GM12864 (cell line): ENCODE measurements around the gene ELP1.

Source experiments
- DNase-seq: peaks from one replicate; pipeline ENCODE4 v3.0.0-alpha.2; 2011; ENCODE audit warnings: low read depth
- H3K4me3 ChIP-seq: 2 replicates; pipeline ENCODE4 v1.5.1; 2011; ENCODE audit warnings: mild to moderate bottlenecking, low read depth, low read length, control low read depth
- CTCF ChIP-seq: IDR thresholded peaks from 2 replicates; pipeline ENCODE4 v1.5.1; 2011; ENCODE audit warnings: low read depth, mild to moderate bottlenecking, moderate library complexity, low read length, control low read depth, inconsistent platforms; ENCODE audit errors: missing control alignments

Gene ELP1

GRCh38 chr9:108883085-108883484 is 50.8 kb downstream of the ELP1 start:
- no peak for TF ChIP-seq CTCF
- no peak overlapping the region for H3K4me3 ChIP-seq
- no peak for DNase-seq

- no peak for DNase-seq
- no peak overlapping the region for H3K4me3 ChIP-seq
- TF ChIP-seq CTCF: no peak
These were observed 51.7 kb downstream of the ELP1 start for GRCh38 chr9:108882052-108882888.

GRCh38 chr9:108880738-108881316 is 53.1 kb downstream of the ELP1 start:
- no peak for DNase-seq
- TF ChIP-seq CTCF: no peak
- no peak overlapping the region for H3K4me3 ChIP-seq

GRCh38 chr9:108877524-108877923 is 56.4 kb downstream of the ELP1 start:
- H3K4me3 ChIP-seq: no peak overlapping the region
- TF ChIP-seq CTCF: no peak
- DNase-seq: no peak

- no peak overlapping the region for H3K4me3 ChIP-seq
- TF ChIP-seq CTCF: no peak
- DNase-seq: no peak
These were observed 57.5 kb downstream of the ELP1 start for GRCh38 chr9:108876425-108876824.

GRCh38 chr9:108874058-108874788 is 59.7 kb downstream of the ELP1 start:
- no peak overlapping the region for H3K4me3 ChIP-seq
- TF ChIP-seq CTCF: no peak
- DNase-seq: no peak
